Effector memory CD4-positive, alpha-beta T cell (primary cell): Measurements from ENCODE around the gene FRY.

Experiments
- DNase-seq, 3 donors: peaks; one replicate each; pipeline ENCODE4 v3.0.0-alpha.2; 2020
- H3K27ac ChIP-seq: 2 replicates; pipeline ENCODE4 v1.7.0; 2013; ENCODE audit warnings: mild to moderate bottlenecking, low read length, moderate library complexity; ENCODE audit not compliant: insufficient read depth, poor library complexity, severe bottlenecking
- H3K27me3 ChIP-seq: replicated peaks from 2 replicates; pipeline ENCODE4 v1.7.0; 2013; ENCODE audit warnings: mild to moderate bottlenecking, low read length; ENCODE audit not compliant: insufficient read depth, control insufficient read depth, poor library complexity, severe bottlenecking
- H3K36me3 ChIP-seq: 2 replicates; pipeline ENCODE4 v1.7.0; 2013; ENCODE audit warnings: mild to moderate bottlenecking, low read length, moderate library complexity; ENCODE audit not compliant: control insufficient read depth, insufficient read depth
- H3K4me1 ChIP-seq: 2 replicates; pipeline ENCODE4 v1.7.0; 2013; ENCODE audit warnings: low read length, mild to moderate bottlenecking; ENCODE audit not compliant: control insufficient read depth, insufficient read depth, poor library complexity, severe bottlenecking
- H3K4me3 ChIP-seq: 2 replicates; pipeline ENCODE4 v1.7.0; 2013; ENCODE audit warnings: low read length, low read depth, mild to moderate bottlenecking; ENCODE audit not compliant: insufficient read depth, poor library complexity, severe bottlenecking
- H3K9me3 ChIP-seq: 2 replicates; pipeline ENCODE4 v1.7.0; 2013; ENCODE audit warnings: mild to moderate bottlenecking, low read length, moderate library complexity; ENCODE audit not compliant: control insufficient read depth

FRY gene

GRCh38 chr13:32038343-32038742 is 6.8 kb downstream of the FRY start:
- Histone ChIP-seq H3K4me1 (peaks cover 19% of the 10 kb centered on the region), H3K27ac (no peak overlapping the region), H3K27me3 (no peaks in the 10 kb centered on the region), H3K4me3 (no peak overlapping the region), H3K9me3 (no peaks in the 10 kb centered on the region), H3K36me3 (no peaks in the 10 kb centered on the region)
- DNase-seq, result no peak

GRCh38 chr13:32039056-32039455 is 7.5 kb downstream of the FRY start:
- no peak overlapping the region for H3K4me3 ChIP-seq
- no peak overlapping the region for H3K27ac ChIP-seq
- H3K9me3 ChIP-seq, result no peaks in the 10 kb centered on the region
- no peak for DNase-seq
- H3K4me1 ChIP-seq, result peaks cover 20% of the 10 kb centered on the region
- no peaks in the 10 kb centered on the region for H3K27me3 ChIP-seq
- H3K36me3 ChIP-seq, result no peaks in the 10 kb centered on the region

GRCh38 chr13:32039528-32039927 is 8.0 kb downstream of the FRY start:
- Histone ChIP-seq H3K36me3 (no peaks in the 10 kb centered on the region), H3K9me3 (no peaks in the 10 kb centered on the region), H3K4me3 (no peak overlapping the region), H3K27me3 (no peaks in the 10 kb centered on the region), H3K4me1 (peaks cover 24% of the 10 kb centered on the region), H3K27ac (no peak overlapping the region)
- DNase-seq, result no peak

GRCh38 chr13:32040052-32040642 is 8.6 kb downstream of the FRY start:
- no peaks in the 10 kb centered on the region for H3K9me3 ChIP-seq
- H3K27ac ChIP-seq, result no peak overlapping the region
- DNase-seq, result no peak

GRCh38 chr13:32040689-32041088 is 9.1 kb downstream of the FRY start:
- H3K36me3 ChIP-seq, result no peaks in the 10 kb centered on the region
- no peaks in the 10 kb centered on the region for H3K9me3 ChIP-seq
- peaks cover 25% of the 10 kb centered on the region for H3K4me1 ChIP-seq
- H3K4me3 ChIP-seq, result no peak overlapping the region
- no peaks in the 10 kb centered on the region for H3K27me3 ChIP-seq
- H3K27ac ChIP-seq, result no peak overlapping the region
- no peak for DNase-seq

More at GRCh38 chr13:32040052-32040642, 8.6 kb downstream of the FRY start:
- Histone ChIP-seq H3K4me3 (no peak overlapping the region), H3K4me1 (peaks cover 25% of the 10 kb centered on the region), H3K27me3 (no peaks in the 10 kb centered on the region), H3K36me3 (no peaks in the 10 kb centered on the region)

- DNase-seq, result no peak
- Histone ChIP-seq H3K27ac (no peak overlapping the region), H3K9me3 (no peaks in the 10 kb centered on the region), H3K27me3 (no peaks in the 10 kb centered on the region), H3K4me3 (no peak overlapping the region), H3K4me1 (peaks cover 25% of the 10 kb centered on the region), H3K36me3 (no peaks in the 10 kb centered on the region)
Measured at GRCh38 chr13:32041429-32041828, 9.9 kb downstream of the FRY start.

GRCh38 chr13:32042551-32042950 is 11.0 kb downstream of the FRY start:
- no peak for DNase-seq
- Histone ChIP-seq H3K27me3 (no peaks in the 10 kb centered on the region), H3K4me1 (peaks cover 25% of the 10 kb centered on the region), H3K4me3 (no peak overlapping the region), H3K9me3 (no peaks in the 10 kb centered on the region), H3K36me3 (no peaks in the 10 kb centered on the region), H3K27ac (peak overlapping the region; percentile 18)

GRCh38 chr13:32044446-32044845 is 12.9 kb downstream of the FRY start:
- H3K4me1 ChIP-seq, result peaks cover 25% of the 10 kb centered on the region
- H3K4me3 ChIP-seq, result no peak overlapping the region
- DNase-seq, result no peak
- no peak overlapping the region for H3K27ac ChIP-seq
- H3K9me3 ChIP-seq, result no peaks in the 10 kb centered on the region
- no peaks in the 10 kb centered on the region for H3K36me3 ChIP-seq
- no peaks in the 10 kb centered on the region for H3K27me3 ChIP-seq

GRCh38 chr13:32045537-32045936 is 14.0 kb downstream of the FRY start:
- no peak overlapping the region for H3K27ac ChIP-seq

GRCh38 chr13:32045982-32046785 is 14.6 kb downstream of the FRY start:
- no peak for DNase-seq
- Histone ChIP-seq H3K9me3 (no peaks in the 10 kb centered on the region), H3K4me1 (peaks cover 21% of the 10 kb centered on the region), H3K27me3 (no peaks in the 10 kb centered on the region), H3K36me3 (no peaks in the 10 kb centered on the region), H3K27ac (no peak overlapping the region), H3K4me3 (no peak overlapping the region)

More at GRCh38 chr13:32045537-32045936, 14.0 kb downstream of the FRY start:
- Histone ChIP-seq H3K36me3 (no peaks in the 10 kb centered on the region), H3K4me1 (peaks cover 24% of the 10 kb centered on the region), H3K27me3 (no peaks in the 10 kb centered on the region), H3K9me3 (no peaks in the 10 kb centered on the region), H3K4me3 (no peak overlapping the region)
- no peak for DNase-seq
